H1 (cell line): ENCODE results near the gene EPB41L4A. TPM values are rescaled to one million over a fixed set of nuclear protein-coding genes. Genes with fewer than 3 reads are reported as not detected.

ENCODE experiments used
- CTCF ChIA-PET: fragments of 300-600 bp; sonication (Branson Sonifier 250); formaldehyde crosslinking; loops from one replicate; lab custom pipeline; 2021; ENCODE audit not compliant: partially characterized antibody; lab: Charles Lee
- POLR2A ChIA-PET: fragments of 300-600 bp; sonication (Branson Sonifier 250); formaldehyde crosslinking; loops from one replicate; lab custom pipeline; 2021; ENCODE audit warnings: inconsistent platforms; ENCODE audit not compliant: partially characterized antibody; lab: Charles Lee
- DNase-seq, 2 experiments: peaks; one replicate each; pipeline versions ENCODE4 v3.0.0 to v3.0.0-alpha.2; 2010 to 2022; ENCODE audit warnings: low spot score in 2 of 2, low read depth in 1 of 2, mixed read lengths in 1 of 2
- FAIRE-seq: peaks from 2 replicates; lab custom pipeline; 2011; peaks lifted over from hg19 to GRCh38; lab: Jason Lieb, UNC
- H2AFZ ChIP-seq: 2 replicates; pipeline ENCODE4 v1.8.1; 2012; ENCODE audit warnings: low read length, inconsistent platforms
- H2AK5ac ChIP-seq: 2 replicates; pipeline ENCODE4 v1.6.1; 2013; ENCODE audit warnings: low read depth, low read length
- H2BK120ac ChIP-seq: replicated peaks from 2 replicates; pipeline ENCODE3; 2013; ENCODE audit warnings: low read depth, low read length, inconsistent platforms
- H2BK12ac ChIP-seq: 2 replicates; pipeline ENCODE4 v1.6.1; 2013; ENCODE audit warnings: low read depth, low read length
- H2BK15ac ChIP-seq: 2 replicates; pipeline ENCODE4 v1.6.1; 2013; ENCODE audit warnings: low read length
- H2BK20ac ChIP-seq: 2 replicates; pipeline ENCODE4 v1.6.1; 2013; ENCODE audit warnings: low read length
- H2BK5ac ChIP-seq: 2 replicates; pipeline ENCODE4 v1.6.1; 2013; ENCODE audit warnings: low read depth, low read length
- H3K14ac ChIP-seq: 2 replicates; pipeline ENCODE4 v1.6.1; 2013; ENCODE audit warnings: inconsistent platforms; ENCODE audit not compliant: insufficient read length
- H3K18ac ChIP-seq: 2 replicates; pipeline ENCODE4 v1.6.1; 2013; ENCODE audit warnings: low read length; ENCODE audit errors: extremely low read depth
- H3K23ac ChIP-seq: 2 replicates; pipeline ENCODE4 v1.6.1; 2013; ENCODE audit warnings: inconsistent platforms; ENCODE audit not compliant: insufficient read length
- H3K23me2 ChIP-seq: 2 replicates; pipeline ENCODE4 v1.6.1; 2013; ENCODE audit warnings: low read depth, low read length
- H3K27ac ChIP-seq: 2 replicates; pipeline ENCODE4 v1.6.1; 2011; ENCODE audit warnings: low read depth, low read length, inconsistent platforms
- H3K27me3 ChIP-seq, 4 experiments: replicated peaks in 1 of 4; 1 replicate in 1 of 4; 2 replicates in 3 of 4; pipeline versions ENCODE4 v1.6.1 to v1.8.1; 2011 to 2013; ENCODE audit warnings: low read length in 3 of 4, mild to moderate bottlenecking in 3 of 4, inconsistent platforms in 2 of 4, mixed read lengths in 2 of 4, moderate library complexity in 1 of 4; ENCODE audit not compliant: control insufficient read depth in 3 of 4, insufficient read depth in 3 of 4; ENCODE audit errors: extremely low read depth in 1 of 4
- H3K36me3 ChIP-seq, 4 experiments: 2 replicates each; pipeline versions ENCODE4 v1.6.1 to v1.8.1; 2011 to 2013; ENCODE audit warnings: mild to moderate bottlenecking in 4 of 4, low read length in 3 of 4, moderate library complexity in 2 of 4, control low read depth in 1 of 4, inconsistent platforms in 1 of 4; ENCODE audit not compliant: insufficient read depth in 4 of 4, control insufficient read depth in 2 of 4
- H3K4ac ChIP-seq: replicated peaks from 2 replicates; pipeline ENCODE3; 2013; ENCODE audit warnings: low read length, low read depth, mixed read lengths, inconsistent platforms; ENCODE audit not compliant: insufficient read length
- H3K4me1 ChIP-seq, 4 experiments: replicated peaks in 1 of 4; 1 replicate in 1 of 4; 2 replicates in 3 of 4; pipeline versions ENCODE4 v1.6.1 to v1.8.1; 2011 to 2013; ENCODE audit warnings: low read length in 3 of 4, inconsistent platforms in 2 of 4, mixed read lengths in 1 of 4; ENCODE audit not compliant: insufficient read depth in 4 of 4, control insufficient read depth in 3 of 4
- H3K4me2 ChIP-seq, 2 experiments: 2 replicates each; pipeline versions ENCODE4 v1.6.1 to v1.8.1; 2011 to 2013; ENCODE audit warnings: low read depth in 2 of 2, low read length in 2 of 2, control low read depth in 1 of 2, inconsistent platforms in 1 of 2, mild to moderate bottlenecking in 1 of 2; ENCODE audit not compliant: insufficient read depth in 1 of 2
- H3K4me3 ChIP-seq, 4 experiments: fragments of 200-600, 300-600 bp in 1 of 4; sonication (generic), shearing (Covaris generic), sonication (Bioruptor Twin) in 1 of 4; 2 replicates each; pipeline versions ENCODE4 v1.5.1 to v1.8.1; 2011 to 2016; ENCODE audit warnings: low read length in 4 of 4, low read depth in 3 of 4, control low read depth in 2 of 4, inconsistent platforms in 2 of 4, mild to moderate bottlenecking in 2 of 4, mixed read lengths in 1 of 4, moderate library complexity in 1 of 4; ENCODE audit not compliant: insufficient read depth in 2 of 4; ENCODE audit errors: extremely low read depth in 1 of 4
- H3K56ac ChIP-seq: replicated peaks from 2 replicates; pipeline ENCODE3; 2013; ENCODE audit warnings: low read depth, mild to moderate bottlenecking, mixed read lengths, low read length, inconsistent platforms; ENCODE audit not compliant: insufficient read length
- H3K79me1 ChIP-seq: 2 replicates; pipeline ENCODE4 v1.6.1; 2013; ENCODE audit warnings: low read depth, low read length, control low read depth
- H3K79me2 ChIP-seq, 2 experiments: 2 replicates each; pipeline versions ENCODE4 v1.6.1 to v1.8.1; 2012 to 2013; ENCODE audit warnings: low read length in 2 of 2, mild to moderate bottlenecking in 2 of 2, inconsistent platforms in 1 of 2; ENCODE audit not compliant: insufficient read depth in 2 of 2, control insufficient read depth in 1 of 2
- H3K9ac ChIP-seq, 4 experiments: replicated peaks in 1 of 4; 1 replicate in 1 of 4; 2 replicates in 3 of 4; pipeline versions ENCODE4 v1.6.1 to v1.8.1; 2011 to 2013; ENCODE audit warnings: low read depth in 3 of 4, low read length in 3 of 4, control low read depth in 2 of 4, mild to moderate bottlenecking in 2 of 4, moderate library complexity in 2 of 4, inconsistent platforms in 1 of 4; ENCODE audit errors: extremely low read depth in 1 of 4
- H3K9me3 ChIP-seq, 2 experiments: 2 replicates each; pipeline versions ENCODE4 v1.6.1 to v1.8.1; 2012 to 2013; ENCODE audit warnings: mild to moderate bottlenecking in 2 of 2, moderate library complexity in 2 of 2, control low read depth in 1 of 2, inconsistent platforms in 1 of 2, low read depth in 1 of 2, low read length in 1 of 2, mixed read lengths in 1 of 2; ENCODE audit not compliant: insufficient read depth in 2 of 2
- H4K20me1 ChIP-seq, 2 experiments: replicated peaks in 1 of 2; 2 replicates each; pipeline versions ENCODE3 to v1.8.1; 2011 to 2013; ENCODE audit warnings: inconsistent platforms in 2 of 2, low read length in 2 of 2, mild to moderate bottlenecking in 1 of 2; ENCODE audit not compliant: insufficient read depth in 2 of 2, control insufficient read depth in 1 of 2
- H4K5ac ChIP-seq: 2 replicates; pipeline ENCODE4 v1.6.1; 2013; ENCODE audit warnings: low read length, low read depth, mixed read lengths, inconsistent platforms; ENCODE audit not compliant: insufficient read length
- H4K8ac ChIP-seq: 2 replicates; pipeline ENCODE4 v1.8.0; 2013; ENCODE audit warnings: mild to moderate bottlenecking, moderate library complexity, low read length, inconsistent platforms; ENCODE audit not compliant: insufficient read depth; ENCODE audit errors: extremely low read depth
- H4K91ac ChIP-seq: replicated peaks from 2 replicates; pipeline ENCODE3; 2013; ENCODE audit warnings: low read length, mixed read lengths, inconsistent platforms; ENCODE audit not compliant: insufficient read length
- BRCA1 ChIP-seq: IDR thresholded peaks from 2 replicates; pipeline ENCODE4 v1.6.1; 2012; ENCODE audit warnings: low read depth, low read length, improper control_type of control experiment
- RAD21 ChIP-seq, 2 experiments: IDR thresholded peaks in 1 of 2; conservative IDR thresholded peaks in 1 of 2; 2 replicates each; pipeline ENCODE4 v1.6.1; 2011; ENCODE audit warnings: low read depth in 2 of 2, low read length in 2 of 2, improper control_type of control experiment in 1 of 2, inconsistent platforms in 1 of 2, mild to moderate bottlenecking in 1 of 2, moderate library complexity in 1 of 2
- polyA plus RNA-seq, 7 experiments: library from polyadenylated mRNA; depleted of rRNA in 3 of 7; stranded (reverse) in 5 of 7; unstranded in 2 of 7; fragments of >200 nt in 5 of 7; fragments of 200-250 nt in 2 of 7; gene quantifications; 1 replicate in 5 of 7; 2 replicates in 1 of 7; 4 replicates in 1 of 7; pipeline versions ENCODE4 v1.2.1 to v1.2.3, GENCODE V29; 2011 to 2013; ENCODE audit warnings: missing spikeins in 2 of 7, mixed read lengths in 2 of 7
- total RNA-seq: library from RNA; stranded (reverse); fragmentation: NEBNext Ultra II Directional; extraction: Animal tissue kit (Norgen Biotek cat#: 25700); gene quantifications from 2 replicates; pipeline ENCODE4 v1.2.1, GENCODE V29; 2021
- TF ChIP-seq, protein P1 (sequence below): IDR thresholded peaks from 2 replicates; pipeline ENCODE4 v1.6.1; 2012; ENCODE audit warnings: low read length, inconsistent platforms

The EPB41L4A gene
- total and polyA plus RNA-seq, 2 of the 8 experiments (the other 6 are each of a cell fraction or from before 2014, with no cell fraction given) = 1.6 to 4.6 TPM

DNA sequence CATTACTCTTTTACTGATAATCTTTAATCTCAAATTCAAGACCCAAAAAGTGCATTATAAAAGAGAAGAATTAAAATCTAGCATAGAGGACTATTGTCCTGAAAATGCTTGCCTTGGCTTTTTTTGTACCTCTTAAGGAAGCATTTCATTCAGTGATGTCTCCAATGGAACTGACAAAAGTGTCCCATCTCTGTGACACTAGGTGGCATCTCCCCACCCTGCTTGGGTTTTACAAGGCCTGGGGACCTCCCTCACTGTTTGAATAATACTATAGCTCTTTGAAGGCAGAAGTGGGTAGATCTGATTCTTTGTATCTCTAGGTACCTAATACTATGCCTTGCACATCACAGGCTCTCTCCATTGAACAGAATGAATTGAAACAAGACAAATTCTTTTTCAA is 180.6 kb downstream of the EPB41L4A start:
- Histone ChIP-seq H3K23me2 (no peaks in the 10 kb centered on the region), H3K14ac (no peak overlapping the region), H4K5ac (no peak overlapping the region), H3K27me3 (peaks cover 0 to 1% (median 0%) of the 10 kb centered on the region in 4 experiments; a peak in 1 of 7 replicates), H2BK12ac (no peak overlapping the region), H2BK5ac (no peak overlapping the region), H3K4me3 (no peak overlapping the region), H3K56ac (no peak overlapping the region), H4K8ac (no peak overlapping the region), H2BK15ac (no peak overlapping the region), H4K20me1 (no peaks in the 10 kb centered on the region), H3K79me1 (no peaks in the 10 kb centered on the region), H3K79me2 (no peaks in the 10 kb centered on the region), H3K4me1 (peaks cover 0 to 3% (median under 1%) of the 10 kb centered on the region in 4 experiments; a peak in 1 of 7 replicates), H3K18ac (no peak overlapping the region), H2BK120ac (no peak overlapping the region), H2BK20ac (no peak overlapping the region), H3K36me3 (no peaks in the 10 kb centered on the region), H4K91ac (no peak overlapping the region), H3K9ac (no peak overlapping the region), H3K4ac (no peak overlapping the region), H3K23ac (no peak overlapping the region), H3K27ac (no peak overlapping the region), H3K4me2 (no peak overlapping the region), H2AK5ac (no peak overlapping the region), H3K9me3 (no peaks in the 10 kb centered on the region), H2AFZ (no peak overlapping the region)
- FAIRE-seq (no peak), DNase-seq (no peak)
- CTCF ChIA-PET = interaction anchor here (0.6 to 2.5 kb wide), 6 partner anchors 11 to 519 kb away, joined by 3 to 10 read pairs (median 4); partner anchors contain the start of gene EPB41L4A
- POLR2A ChIA-PET = interaction anchor here (0.7 kb wide), 1 partner anchor 171 kb away, joined by 3 read pairs; no protein-coding TSS in a partner anchor
- TF ChIP-seq BRCA1 (no peak), RAD21 (IDR thresholded peaks at IDR 0.05 in 1 of 2, conservative IDR thresholded peaks at IDR 0.05 in 1 of 2; ENCODE audit: low read depth in 2 of 2, low read length in 2 of 2) (peak; percentile 13 to 22; a peak in 2 of 4 replicates)
- TF ChIP-seq, protein P1, sequence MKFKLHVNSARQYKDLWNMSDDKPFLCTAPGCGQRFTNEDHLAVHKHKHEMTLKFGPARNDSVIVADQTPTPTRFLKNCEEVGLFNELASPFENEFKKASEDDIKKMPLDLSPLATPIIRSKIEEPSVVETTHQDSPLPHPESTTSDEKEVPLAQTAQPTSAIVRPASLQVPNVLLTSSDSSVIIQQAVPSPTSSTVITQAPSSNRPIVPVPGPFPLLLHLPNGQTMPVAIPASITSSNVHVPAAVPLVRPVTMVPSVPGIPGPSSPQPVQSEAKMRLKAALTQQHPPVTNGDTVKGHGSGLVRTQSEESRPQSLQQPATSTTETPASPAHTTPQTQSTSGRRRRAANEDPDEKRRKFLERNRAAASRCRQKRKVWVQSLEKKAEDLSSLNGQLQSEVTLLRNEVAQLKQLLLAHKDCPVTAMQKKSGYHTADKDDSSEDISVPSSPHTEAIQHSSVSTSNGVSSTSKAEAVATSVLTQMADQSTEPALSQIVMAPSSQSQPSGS = no peak
